Erythroblast (primary cell): ENCODE results near the gene CD58.

Experiments used
- GATA1 ChIP-seq: IDR thresholded peaks from 2 replicates; pipeline ENCODE4 v1.6.1; 2011; ENCODE audit warnings: low read depth, mild to moderate bottlenecking, control low read depth, low read length, moderate library complexity
- POLR2A ChIP-seq: IDR thresholded peaks from 2 replicates; pipeline ENCODE4 v1.6.1; 2011; ENCODE audit warnings: mild to moderate bottlenecking, low read length

DNA sequence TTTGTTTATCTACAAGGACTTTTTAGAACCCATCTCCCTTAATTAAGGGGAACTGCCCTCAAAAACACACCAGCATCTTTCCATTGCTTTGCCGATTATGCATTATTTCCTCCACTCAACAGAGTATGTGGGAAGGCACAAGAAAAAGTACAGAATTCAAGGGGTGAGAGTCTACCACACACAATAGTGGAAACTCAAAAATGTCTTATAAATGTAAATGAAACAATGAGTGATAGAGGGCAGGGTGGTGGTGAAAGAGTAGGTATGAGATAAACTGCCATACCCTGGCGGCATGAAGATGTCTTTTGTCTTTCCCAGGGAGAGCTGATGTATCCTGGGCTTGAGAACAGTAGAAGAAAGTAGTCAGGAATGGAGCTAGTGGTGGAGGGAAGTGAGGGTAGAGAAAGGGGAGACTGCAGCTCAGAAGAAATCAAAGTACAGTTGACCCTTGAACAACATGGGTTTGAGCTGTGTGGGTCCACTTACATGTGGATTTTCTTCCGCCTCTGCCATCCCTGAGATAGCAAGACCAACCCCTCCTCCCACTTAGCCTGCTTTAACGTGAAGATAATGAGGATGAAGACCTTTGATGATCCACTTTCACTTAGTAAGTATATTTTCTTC, 24.4 kb downstream of the CD58 start:
- TF ChIP-seq POLR2A: no peak
- no peak for TF ChIP-seq GATA1
